Left ventricle myocardium inferior (tissue), 1 donor: ENCODE data around the gene PANK4. TPM values are rescaled to one million over a fixed set of nuclear protein-coding genes. Genes with fewer than 3 reads are reported as not detected.
A peak's percentile ranks its signal among the peaks of the same experiment; 100 is the strongest.
"Not testable (repeated sequence)": the region's sequence is repeated elsewhere in the genome, so short reads cannot be mapped to it uniquely, and the experiment has no call there.

Experiments
- DNase-seq: peaks from one replicate; pipeline ENCODE4 v3.0.0-alpha.2; 2020
- H3K27ac ChIP-seq: fragments of 200-600 bp; replicated peaks from 2 replicates; pipeline ENCODE4 v1.8.0; 2021
- H3K27me3 ChIP-seq: fragments of 200-600 bp; 2 replicates; pipeline ENCODE4 v1.8.0; 2021; ENCODE audit warnings: low read depth
- H3K36me3 ChIP-seq: fragments of 200-600 bp; 2 replicates; pipeline ENCODE4 v1.8.0; 2021
- H3K4me1 ChIP-seq: fragments of 200-600 bp; 2 replicates; pipeline ENCODE4 v1.8.0; 2021
- H3K4me3 ChIP-seq: fragments of 200-600 bp; 2 replicates; pipeline ENCODE4 v1.8.0; 2021; ENCODE audit warnings: mild to moderate bottlenecking, moderate library complexity
- H3K9me3 ChIP-seq: fragments of 200-600 bp; replicated peaks from 2 replicates; pipeline ENCODE4 v1.8.0; 2021
- intact Hi-C: fragments of 100-400 bp; cut with micrococcal nuclease; formaldehyde crosslinking; loops from one replicate; pipeline ENCODE4 v1.11.0; 2022
- long read RNA-seq: library from polyadenylated mRNA; unstranded; transcript quantifications from one replicate; pipeline ENCODE4 v2.0.0, GENCODE V29; 2021
- total RNA-seq: library from RNA; stranded (reverse); fragmentation: NEBNext Ultra II Directional; extraction: Animal tissue kit (Norgen Biotek cat#: 25700); gene quantifications from one replicate; pipeline ENCODE4 v1.2.1, GENCODE V29; 2021
- TF ChIP-seq, protein P1 (sequence below): fragments of 200-600 bp; IDR thresholded peaks from 2 replicates; pipeline ENCODE4 v1.8.0; 2021; ENCODE audit warnings: antibody characterized with exemption, mild to moderate bottlenecking, borderline replicate concordance
- donor health status: DM: no; HTN: yes; CAD: no; lungs with severe emphysema.

The PANK4 gene
- 42.8 TPM for total RNA-seq
- long read RNA-seq, transcript PANK4-201 (19 exons, 2,677 nt), result major isoform, 131 of 164 reads
- long read RNA-seq, partial matches to known transcripts, result 20 of 164 reads
- long read RNA-seq, other reads (novel, unspliced or antisense), result 13 of 164 reads

- peaks cover 82% of the 10 kb centered on the region for H3K4me1 ChIP-seq
- peak within 1 kb of the TSS; percentile 96 for H3K4me3 ChIP-seq
- peaks cover 7% of the 10 kb centered on the region for H3K27me3 ChIP-seq
- TF ChIP-seq, protein P1, sequence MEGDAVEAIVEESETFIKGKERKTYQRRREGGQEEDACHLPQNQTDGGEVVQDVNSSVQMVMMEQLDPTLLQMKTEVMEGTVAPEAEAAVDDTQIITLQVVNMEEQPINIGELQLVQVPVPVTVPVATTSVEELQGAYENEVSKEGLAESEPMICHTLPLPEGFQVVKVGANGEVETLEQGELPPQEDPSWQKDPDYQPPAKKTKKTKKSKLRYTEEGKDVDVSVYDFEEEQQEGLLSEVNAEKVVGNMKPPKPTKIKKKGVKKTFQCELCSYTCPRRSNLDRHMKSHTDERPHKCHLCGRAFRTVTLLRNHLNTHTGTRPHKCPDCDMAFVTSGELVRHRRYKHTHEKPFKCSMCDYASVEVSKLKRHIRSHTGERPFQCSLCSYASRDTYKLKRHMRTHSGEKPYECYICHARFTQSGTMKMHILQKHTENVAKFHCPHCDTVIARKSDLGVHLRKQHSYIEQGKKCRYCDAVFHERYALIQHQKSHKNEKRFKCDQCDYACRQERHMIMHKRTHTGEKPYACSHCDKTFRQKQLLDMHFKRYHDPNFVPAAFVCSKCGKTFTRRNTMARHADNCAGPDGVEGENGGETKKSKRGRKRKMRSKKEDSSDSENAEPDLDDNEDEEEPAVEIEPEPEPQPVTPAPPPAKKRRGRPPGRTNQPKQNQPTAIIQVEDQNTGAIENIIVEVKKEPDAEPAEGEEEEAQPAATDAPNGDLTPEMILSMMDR, result peak; percentile 34
- peak within 1 kb of the TSS; percentile 92 for H3K27ac ChIP-seq
- peak; percentile 93 for DNase-seq
- H3K9me3 ChIP-seq, result no peaks in the 10 kb centered on the region
- H3K36me3 ChIP-seq, result peaks cover 5% of the 10 kb centered on the region
- intact Hi-C loops, result no loop called here
These were observed at the start of gene PANK4 for GRCh38 chr1:2525920-2526823. Gene PANK4 (minus strand): TSS chr1:2526596. CDS start chr1:2526587, 9 bp downstream.

- H3K36me3 ChIP-seq, result no peaks in the 10 kb centered on the region
- H3K4me3 ChIP-seq, result no peak overlapping the region
- no peak for DNase-seq
- intact Hi-C loops, result no loop called here
- H3K9me3 ChIP-seq, result peaks cover 12% of the 10 kb centered on the region
- H3K27ac ChIP-seq, result no peak overlapping the region
- peaks cover 33% of the 10 kb centered on the region for H3K4me1 ChIP-seq
- peaks cover 5% of the 10 kb centered on the region for H3K27me3 ChIP-seq
- TF ChIP-seq, protein P1, result no peak
These were observed 48.0 kb upstream of the PANK4 start for GRCh38 chr1:2574350-2574749.

DNA sequence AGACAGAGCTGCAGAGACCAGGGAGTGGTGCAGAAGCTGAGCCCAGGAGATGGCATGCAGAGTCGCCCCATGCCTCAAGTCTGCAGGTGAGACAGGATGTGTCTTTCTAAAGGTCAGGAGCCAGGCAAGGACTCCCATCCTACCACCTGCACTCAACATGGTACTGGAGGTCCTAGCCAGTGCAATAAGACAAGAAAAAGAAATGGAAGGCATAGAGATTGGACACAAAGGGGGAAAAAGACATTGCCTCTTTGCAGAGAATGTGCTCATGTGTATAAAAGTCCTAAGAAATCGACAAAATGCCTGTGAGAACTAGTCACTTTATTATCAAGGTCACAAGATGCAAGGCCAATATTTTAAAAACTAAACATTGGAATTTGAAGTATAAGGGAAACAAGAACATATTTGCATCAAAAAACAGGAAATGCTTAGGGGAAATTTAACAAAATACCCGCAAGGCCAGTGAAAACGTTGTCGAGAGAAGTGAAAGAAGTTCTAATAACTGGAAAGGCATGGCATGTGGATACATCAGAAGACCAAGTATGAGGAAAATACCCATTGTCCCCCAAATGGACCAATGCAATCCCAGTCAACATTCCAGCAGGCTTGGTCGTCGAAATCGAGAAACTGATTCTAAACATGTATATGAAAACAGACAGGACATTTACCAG lies 47.0 kb upstream of the PANK4 start:
- H3K9me3 ChIP-seq, result peaks cover 12% of the 10 kb centered on the region
- no peak overlapping the region for H3K4me3 ChIP-seq
- no peak overlapping the region for H3K27ac ChIP-seq
- peaks cover 4% of the 10 kb centered on the region for H3K27me3 ChIP-seq
- DNase-seq, result no peak
- intact Hi-C loops, result no loop called here
- TF ChIP-seq, protein P1, result no peak
- no peaks in the 10 kb centered on the region for H3K36me3 ChIP-seq
- peaks cover 24% of the 10 kb centered on the region for H3K4me1 ChIP-seq

- Histone ChIP-seq H3K27ac (no peak overlapping the region), H3K9me3 (peaks cover 12% of the 10 kb centered on the region), H3K27me3 (peaks cover 17% of the 10 kb centered on the region), H3K36me3 (no peaks in the 10 kb centered on the region), H3K4me1 (peaks cover 8% of the 10 kb centered on the region), H3K4me3 (no peak overlapping the region)
- TF ChIP-seq, protein P1, result no peak
- intact Hi-C loops, result no loop called here
- DNase-seq, result no peak
These were observed 45.0 kb upstream of the PANK4 start for GRCh38 chr1:2571348-2571747.

DNA sequence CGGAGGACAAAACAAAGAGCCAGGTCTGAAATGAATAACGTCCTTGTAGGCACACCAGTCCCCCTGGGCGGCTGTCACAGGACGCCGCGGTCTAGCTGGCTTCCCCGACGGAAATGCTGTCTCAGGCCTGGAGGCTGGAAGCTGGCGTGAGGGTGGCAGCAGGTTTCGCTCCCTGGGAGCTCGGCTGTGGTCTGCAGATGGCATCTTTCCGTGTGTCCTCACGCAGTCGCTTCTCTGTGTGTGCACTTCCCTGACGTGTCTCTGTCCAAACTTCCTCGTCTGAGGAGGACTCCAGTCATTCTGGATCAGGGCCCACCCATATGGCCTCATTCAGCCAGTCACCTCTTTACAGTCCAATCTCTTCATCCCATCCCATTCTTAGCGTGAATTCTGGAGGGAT lies 43.9 kb upstream of the PANK4 start:
- Histone ChIP-seq H3K9me3 (peaks cover 12% of the 10 kb centered on the region), H3K4me1 (no peaks in the 10 kb centered on the region), H3K4me3 (no peak overlapping the region), H3K27ac (no peak overlapping the region), H3K36me3 (no peaks in the 10 kb centered on the region), H3K27me3 (peaks cover 25% of the 10 kb centered on the region)
- TF ChIP-seq, protein P1, result no peak
- no peak for DNase-seq
- intact Hi-C loops, result no loop called here

DNA sequence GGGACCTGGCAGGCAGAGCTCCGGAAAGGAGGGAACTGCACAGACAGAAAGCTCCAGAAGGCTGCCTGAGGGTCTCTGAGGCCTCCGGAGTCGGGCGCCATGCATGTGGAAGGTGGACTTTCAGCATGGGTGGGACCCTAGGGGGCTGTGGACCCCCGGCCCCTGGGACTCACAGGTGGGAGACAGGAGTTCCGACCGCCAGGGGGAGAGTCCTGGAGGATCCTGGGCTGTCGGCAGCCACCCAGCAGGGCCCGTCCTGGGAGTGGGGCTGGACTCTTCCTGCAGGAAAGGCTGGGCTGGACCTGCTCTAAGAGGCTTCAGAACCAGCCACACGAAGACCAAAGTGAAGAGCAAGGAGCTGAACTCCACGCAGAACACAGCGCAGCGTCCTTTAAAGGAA lies 43.3 kb upstream of the PANK4 start:
- H3K27ac ChIP-seq, H3K4me3 ChIP-seq, DNase-seq, H3K4me1 ChIP-seq, intact Hi-C loops, H3K36me3 ChIP-seq: not testable (repeated sequence)
- H3K27me3 ChIP-seq, result peaks cover 30% of the 10 kb centered on the region
- H3K9me3 ChIP-seq, result peaks cover 12% of the 10 kb centered on the region
